ENCODE measurements around the gene IL9.

Gene IL9

DNA sequence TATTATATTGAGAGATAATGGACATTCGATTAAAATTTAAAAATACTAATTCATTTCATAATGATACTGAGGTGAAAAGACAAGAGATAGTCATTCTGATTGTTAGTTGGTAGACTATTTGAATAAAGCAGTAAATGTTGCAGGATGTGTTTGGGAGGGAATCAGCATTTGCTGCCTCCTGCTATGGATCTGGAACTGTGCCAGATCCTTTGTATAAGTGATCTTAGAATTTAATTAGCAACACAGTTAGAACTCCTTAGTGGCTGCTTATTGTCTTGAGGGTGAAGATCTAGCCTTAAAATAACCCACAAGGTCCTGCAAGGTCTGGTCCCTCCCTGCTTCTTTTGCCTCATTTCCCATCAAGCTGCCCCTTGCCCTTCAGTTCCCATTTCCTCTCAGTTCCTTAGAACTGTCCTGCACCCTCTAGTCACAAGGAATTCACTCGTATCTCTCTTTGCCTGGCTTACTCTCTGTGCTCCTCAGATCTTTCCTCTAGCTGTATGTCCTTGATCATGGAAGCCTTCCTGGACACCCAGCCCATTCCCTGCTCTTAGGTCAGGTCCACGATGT lies 46.6 kb upstream of the IL9 start:
- Histone ChIP-seq H3F3A (ENCODE audit: insufficient read depth, low read length) (no peaks in the 10 kb centered on the region), H3K9me2 (replicated peaks; ENCODE audit: insufficient read depth, low read length) (no peaks in the 10 kb centered on the region), H3K9me3 (replicated peaks; ENCODE audit: insufficient read depth, low read length) (no peaks in the 10 kb centered on the region), H3K79me2 (ENCODE audit: low read length) (no peaks in the 10 kb centered on the region), H4K20me1 (ENCODE audit: insufficient read depth, low read length) (no peaks in the 10 kb centered on the region), H3K4me2 (ENCODE audit: low read depth, low read length) (no peak overlapping the region), H3K9ac (ENCODE audit: low read length) (no peak overlapping the region), H3K4me3 (ENCODE audit: low read length) (no peak overlapping the region), H3K27ac (ENCODE audit: low read length) (no peak overlapping the region), H2AFZ (ENCODE audit: low read length) (no peak overlapping the region), H3K36me3 (replicated peaks; ENCODE audit: insufficient read depth, low read length) (no peaks in the 10 kb centered on the region), H3K4me1 (ENCODE audit: low read length) (no peaks in the 10 kb centered on the region), H3K27me3 (replicated peaks; ENCODE audit: insufficient read depth, low read length) (no peaks in the 10 kb centered on the region)
- TF ChIP-seq EZH2 (optimal IDR thresholded peaks at IDR 0.05; ENCODE audit: low read depth, low read length) (no peak), EZH2phosphoT487 (IDR thresholded peaks at IDR 0.05; ENCODE audit: low read length) (no peak)
- TF ChIP-seq, protein P1, sequence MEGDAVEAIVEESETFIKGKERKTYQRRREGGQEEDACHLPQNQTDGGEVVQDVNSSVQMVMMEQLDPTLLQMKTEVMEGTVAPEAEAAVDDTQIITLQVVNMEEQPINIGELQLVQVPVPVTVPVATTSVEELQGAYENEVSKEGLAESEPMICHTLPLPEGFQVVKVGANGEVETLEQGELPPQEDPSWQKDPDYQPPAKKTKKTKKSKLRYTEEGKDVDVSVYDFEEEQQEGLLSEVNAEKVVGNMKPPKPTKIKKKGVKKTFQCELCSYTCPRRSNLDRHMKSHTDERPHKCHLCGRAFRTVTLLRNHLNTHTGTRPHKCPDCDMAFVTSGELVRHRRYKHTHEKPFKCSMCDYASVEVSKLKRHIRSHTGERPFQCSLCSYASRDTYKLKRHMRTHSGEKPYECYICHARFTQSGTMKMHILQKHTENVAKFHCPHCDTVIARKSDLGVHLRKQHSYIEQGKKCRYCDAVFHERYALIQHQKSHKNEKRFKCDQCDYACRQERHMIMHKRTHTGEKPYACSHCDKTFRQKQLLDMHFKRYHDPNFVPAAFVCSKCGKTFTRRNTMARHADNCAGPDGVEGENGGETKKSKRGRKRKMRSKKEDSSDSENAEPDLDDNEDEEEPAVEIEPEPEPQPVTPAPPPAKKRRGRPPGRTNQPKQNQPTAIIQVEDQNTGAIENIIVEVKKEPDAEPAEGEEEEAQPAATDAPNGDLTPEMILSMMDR (IDR thresholded peaks at IDR 0.05; ENCODE audit: low read length): no peak
- no peak for DNase-seq

DNA sequence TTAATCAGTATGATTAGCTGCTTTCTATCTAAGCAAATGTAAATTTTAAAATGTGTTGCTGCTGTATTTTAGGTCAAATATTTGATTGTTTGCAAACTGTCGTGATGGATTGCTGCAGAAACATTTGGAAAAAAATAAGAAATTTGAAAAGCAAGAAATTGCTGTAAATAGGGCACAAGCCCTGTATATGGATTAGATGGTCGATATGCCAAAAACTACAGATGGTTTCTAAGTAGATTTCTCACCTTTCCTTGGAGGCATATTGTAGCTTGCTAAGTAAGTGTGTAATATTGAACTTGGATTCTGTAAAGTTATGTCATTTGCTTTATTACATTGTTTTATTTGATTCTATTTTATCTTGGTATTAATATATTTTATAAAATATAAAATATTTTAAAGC lies 46.1 kb upstream of the IL9 start:
- no peak overlapping the region for H3K9ac ChIP-seq (ENCODE audit: low read length)

DNA sequence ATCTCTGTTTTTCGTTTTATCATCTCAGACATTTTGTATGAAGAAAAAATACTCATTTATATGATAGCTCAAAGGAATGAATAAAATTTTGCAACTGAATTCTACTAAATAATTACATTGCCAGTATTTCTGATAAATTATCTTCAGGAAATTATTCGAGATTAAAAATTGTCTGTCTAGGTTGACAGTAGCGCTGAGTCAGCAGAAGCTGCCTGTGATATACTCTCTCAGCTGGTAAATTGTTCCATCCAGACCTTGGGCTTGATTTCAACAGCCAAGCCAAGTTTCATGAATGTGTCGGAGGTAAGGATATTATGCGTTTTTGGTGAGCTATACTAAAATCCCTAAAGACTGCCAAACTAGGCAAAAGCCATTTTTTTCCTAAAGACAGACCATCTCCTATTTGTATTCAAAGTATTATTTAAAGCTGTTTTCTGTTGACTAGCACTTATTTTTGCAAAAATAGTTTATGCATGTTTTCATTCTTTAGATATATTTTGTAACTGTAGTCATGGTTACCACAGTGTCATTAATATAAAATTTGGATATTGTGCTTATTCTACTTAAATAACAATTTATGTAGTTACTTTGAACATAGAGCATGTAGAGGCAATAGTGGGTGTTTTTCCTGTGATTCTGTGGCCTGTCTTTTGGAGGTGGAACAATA lies 41.7 kb upstream of the IL9 start:
- Histone ChIP-seq H2AFZ (ENCODE audit: low read length) (no peak overlapping the region), H3K4me2 (ENCODE audit: low read depth, low read length) (no peak overlapping the region), H3K9ac (ENCODE audit: low read length) (no peak overlapping the region), H3K79me2 (ENCODE audit: low read length) (no peaks in the 10 kb centered on the region), H3K9me2 (replicated peaks; ENCODE audit: insufficient read depth, low read length) (no peaks in the 10 kb centered on the region), H3K9me3 (replicated peaks; ENCODE audit: insufficient read depth, low read length) (no peaks in the 10 kb centered on the region), H3K4me1 (ENCODE audit: low read length) (peaks cover 14% of the 10 kb centered on the region), H3F3A (ENCODE audit: insufficient read depth, low read length) (peaks cover 10% of the 10 kb centered on the region; the same call in 1 of the 2 replicates), H3K27me3 (replicated peaks; ENCODE audit: insufficient read depth, low read length) (no peaks in the 10 kb centered on the region), H3K4me3 (ENCODE audit: low read length) (no peak overlapping the region), H4K20me1 (ENCODE audit: insufficient read depth, low read length) (no peaks in the 10 kb centered on the region), H3K36me3 (replicated peaks; ENCODE audit: insufficient read depth, low read length) (no peaks in the 10 kb centered on the region), H3K27ac (ENCODE audit: low read length) (no peak overlapping the region)
- TF ChIP-seq, protein P1 (IDR thresholded peaks at IDR 0.05; ENCODE audit: low read length): no peak
- TF ChIP-seq EZH2 (optimal IDR thresholded peaks at IDR 0.05; ENCODE audit: low read depth, low read length): no peak
- TF ChIP-seq EZH2phosphoT487 (IDR thresholded peaks at IDR 0.05; ENCODE audit: low read length): no peak
- no peak for DNase-seq

More for the DNA sequence above, 46.1 kb upstream of the IL9 start:
- no peaks in the 10 kb centered on the region for H3F3A ChIP-seq (ENCODE audit: insufficient read depth, low read length)
- TF ChIP-seq, protein P1 (IDR thresholded peaks at IDR 0.05; ENCODE audit: low read length): no peak
- TF ChIP-seq EZH2phosphoT487 (IDR thresholded peaks at IDR 0.05; ENCODE audit: low read length) (no peak), EZH2 (optimal IDR thresholded peaks at IDR 0.05; ENCODE audit: low read depth, low read length) (no peak)
- H3K36me3 ChIP-seq (replicated peaks; ENCODE audit: insufficient read depth, low read length): no peaks in the 10 kb centered on the region
- no peaks in the 10 kb centered on the region for H3K9me3 ChIP-seq (replicated peaks; ENCODE audit: insufficient read depth, low read length)
- H3K27me3 ChIP-seq (replicated peaks; ENCODE audit: insufficient read depth, low read length): no peaks in the 10 kb centered on the region
- DNase-seq: no peak
- H2AFZ ChIP-seq (ENCODE audit: low read length): no peak overlapping the region
- H3K4me2 ChIP-seq (ENCODE audit: low read depth, low read length): no peak overlapping the region
- no peaks in the 10 kb centered on the region for H3K9me2 ChIP-seq (replicated peaks; ENCODE audit: insufficient read depth, low read length)
- H3K4me3 ChIP-seq (ENCODE audit: low read length): no peak overlapping the region
- no peaks in the 10 kb centered on the region for H3K4me1 ChIP-seq (ENCODE audit: low read length)
- no peaks in the 10 kb centered on the region for H3K79me2 ChIP-seq (ENCODE audit: low read length)
- H4K20me1 ChIP-seq (ENCODE audit: insufficient read depth, low read length): no peaks in the 10 kb centered on the region
- no peak overlapping the region for H3K27ac ChIP-seq (ENCODE audit: low read length)

Measured in MM.1S (cell line).